Astrocyte (in vitro differentiated cells and primary cell): ENCODE data around the gene CHCHD4. TPM values are rescaled to one million over a fixed set of nuclear protein-coding genes. Genes with fewer than 3 reads are reported as not detected.

Experiments
- DNase-seq: peaks from one replicate; pipeline ENCODE4 v3.0.0-alpha.2; 2010; ENCODE audit warnings: low read depth
- FAIRE-seq: peaks from 2 replicates; lab custom pipeline; 2011; peaks lifted over from hg19 to GRCh38; lab: Jason Lieb, UNC
- H2AFZ ChIP-seq: 2 replicates; pipeline ENCODE4 v1.6.0; 2012; ENCODE audit warnings: low read depth, low read length, inconsistent platforms
- H3K27ac ChIP-seq: 2 replicates; pipeline ENCODE4 v1.5.1; 2011; ENCODE audit warnings: low read depth, low read length, inconsistent platforms
- H3K27me3 ChIP-seq: 2 replicates; pipeline ENCODE4 v1.6.0; 2011; ENCODE audit warnings: low read length, inconsistent platforms; ENCODE audit not compliant: insufficient read depth
- H3K36me3 ChIP-seq: 2 replicates; pipeline ENCODE4 v1.5.1; 2011; ENCODE audit warnings: low read length, inconsistent platforms; ENCODE audit not compliant: insufficient read depth
- H3K4me1 ChIP-seq: 2 replicates; pipeline ENCODE4 v1.5.1; 2011; ENCODE audit warnings: low read length, inconsistent platforms; ENCODE audit not compliant: insufficient read depth
- H3K4me2 ChIP-seq: 2 replicates; pipeline ENCODE4 v1.6.0; 2012; ENCODE audit warnings: low read length, inconsistent platforms
- H3K4me3 ChIP-seq: 2 replicates; pipeline ENCODE4 v1.5.1; 2011; ENCODE audit warnings: low read depth, mild to moderate bottlenecking, low read length, inconsistent platforms; ENCODE audit not compliant: insufficient read depth
- H3K79me2 ChIP-seq: 2 replicates; pipeline ENCODE4 v1.6.0; 2012; ENCODE audit warnings: mild to moderate bottlenecking, low read length, inconsistent platforms; ENCODE audit not compliant: insufficient read depth
- H3K9ac ChIP-seq: 2 replicates; pipeline ENCODE4 v1.6.0; 2012; ENCODE audit warnings: mild to moderate bottlenecking, low read length, inconsistent platforms
- H3K9me3 ChIP-seq: 2 replicates; pipeline ENCODE4 v1.5.1; 2012; ENCODE audit warnings: low read depth, mild to moderate bottlenecking, low read length, inconsistent platforms; ENCODE audit not compliant: insufficient read depth
- H4K20me1 ChIP-seq: 2 replicates; pipeline ENCODE4 v1.6.0; 2012; ENCODE audit warnings: low read length, inconsistent platforms; ENCODE audit not compliant: insufficient read depth
- H3K27ac Mint-ChIP-seq: one replicate; pipeline ENCODE4 v1.8.0; 2021; ENCODE audit warnings: mild to moderate bottlenecking, mixed read lengths; ENCODE audit not compliant: unreplicated experiment
- H3K27me3 Mint-ChIP-seq: one replicate; pipeline ENCODE4 v1.8.0; 2021; ENCODE audit warnings: low read depth, mixed read lengths; ENCODE audit not compliant: unreplicated experiment
- H3K36me3 Mint-ChIP-seq: one replicate; pipeline ENCODE4 v1.8.0; 2021; ENCODE audit warnings: low read depth, mixed read lengths; ENCODE audit not compliant: unreplicated experiment
- H3K4me1 Mint-ChIP-seq: one replicate; pipeline ENCODE4 v1.8.0; 2021; ENCODE audit warnings: low read depth, mixed read lengths; ENCODE audit not compliant: unreplicated experiment
- H3K4me3 Mint-ChIP-seq: one replicate; pipeline ENCODE4 v1.8.0; 2021; ENCODE audit warnings: mild to moderate bottlenecking, moderate library complexity, mixed read lengths; ENCODE audit not compliant: unreplicated experiment
- H3K9me3 Mint-ChIP-seq: one replicate; pipeline ENCODE4 v1.8.0; 2021; ENCODE audit warnings: mild to moderate bottlenecking, mixed read lengths; ENCODE audit not compliant: unreplicated experiment
- EZH2 ChIP-seq: IDR thresholded peaks from 2 replicates; pipeline ENCODE4 v1.6.1; 2012; ENCODE audit warnings: mild to moderate bottlenecking, low read length, inconsistent platforms; ENCODE audit not compliant: insufficient read depth
- total RNA-seq: library from RNA; stranded (reverse); gene quantifications from 2 replicates; pipeline ENCODE4 v1.2.1, GENCODE V29; 2021
- TF ChIP-seq, protein P1 (sequence below): IDR thresholded peaks from 2 replicates; pipeline ENCODE4 v1.5.1; 2011; ENCODE audit warnings: low read depth, mild to moderate bottlenecking, inconsistent platforms, low read length, moderate library complexity; ENCODE audit not compliant: insufficient read depth

The CHCHD4 gene
- total RNA-seq, 1 donor from 2014 or later = 10.3 TPM

DNA sequence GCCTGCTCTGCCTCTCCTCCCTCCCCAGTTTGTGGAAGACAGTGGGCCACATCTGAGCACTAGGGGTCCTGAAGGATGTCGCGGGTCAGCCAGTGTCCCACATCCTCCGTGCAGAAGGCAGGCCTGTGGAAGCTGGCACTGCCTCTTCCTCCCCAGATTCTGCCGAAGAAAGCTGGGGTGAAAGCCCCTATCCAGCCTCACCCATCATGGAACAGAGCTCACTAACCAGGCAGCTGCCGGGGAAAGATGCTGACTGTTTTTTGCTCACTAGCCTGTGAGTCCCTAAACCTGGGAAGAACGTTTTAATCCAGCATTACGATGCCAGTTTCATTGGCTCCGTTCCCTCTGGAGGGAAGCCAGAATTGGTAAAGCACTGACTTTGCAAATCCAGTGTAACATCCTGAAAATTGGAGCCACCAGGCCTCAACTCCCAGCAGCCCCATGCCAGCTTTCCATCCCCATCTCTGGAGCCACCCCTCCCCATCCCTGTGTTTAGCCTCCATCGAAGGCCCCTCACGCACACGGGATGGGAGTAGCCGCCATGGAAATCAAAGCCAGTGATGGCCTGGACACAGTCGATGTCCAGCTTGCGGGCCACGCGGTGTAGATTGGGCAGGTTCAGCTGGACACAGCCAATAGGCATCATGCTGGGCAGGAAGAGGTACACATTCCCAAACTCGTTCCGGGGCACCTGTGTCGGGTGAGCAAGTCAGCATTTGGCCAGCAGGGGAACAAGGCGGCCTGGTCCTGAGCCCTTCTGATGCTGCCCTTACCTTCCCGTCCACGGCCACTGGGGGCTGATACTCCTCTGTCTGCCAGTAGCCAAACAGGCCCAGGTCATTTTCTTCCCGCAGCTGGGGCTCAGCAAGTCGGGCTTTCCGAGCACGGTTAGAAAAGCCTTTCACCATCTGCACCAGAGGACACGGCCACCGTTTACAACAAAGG is 23.6 kb upstream of the CHCHD4 start:
- FAIRE-seq (no peak), DNase-seq (no peak)
- Histone ChIP-seq H3K9ac (no peak overlapping the region), H3K36me3 (peaks cover 13% of the 10 kb centered on the region), H3K4me1 (peaks cover 23% of the 10 kb centered on the region), H3K4me2 (no peak overlapping the region), H3K27ac (no peak overlapping the region), H3K4me3 (no peak overlapping the region), H3K9me3 (no peaks in the 10 kb centered on the region), H3K79me2 (no peaks in the 10 kb centered on the region), H2AFZ (no peak overlapping the region), H3K27me3 (no peaks in the 10 kb centered on the region), H4K20me1 (peaks cover 15% of the 10 kb centered on the region)
- Mint-ChIP-seq H3K4me1 (peaks cover 26% of the 10 kb centered on the region), H3K9me3 (no peaks in the 10 kb centered on the region), H3K27ac (no peak overlapping the region), H3K27me3 (no peaks in the 10 kb centered on the region), H3K36me3 (peaks cover 27% of the 10 kb centered on the region), H3K4me3 (no peak overlapping the region)
- no peak for TF ChIP-seq EZH2
- TF ChIP-seq, protein P1, sequence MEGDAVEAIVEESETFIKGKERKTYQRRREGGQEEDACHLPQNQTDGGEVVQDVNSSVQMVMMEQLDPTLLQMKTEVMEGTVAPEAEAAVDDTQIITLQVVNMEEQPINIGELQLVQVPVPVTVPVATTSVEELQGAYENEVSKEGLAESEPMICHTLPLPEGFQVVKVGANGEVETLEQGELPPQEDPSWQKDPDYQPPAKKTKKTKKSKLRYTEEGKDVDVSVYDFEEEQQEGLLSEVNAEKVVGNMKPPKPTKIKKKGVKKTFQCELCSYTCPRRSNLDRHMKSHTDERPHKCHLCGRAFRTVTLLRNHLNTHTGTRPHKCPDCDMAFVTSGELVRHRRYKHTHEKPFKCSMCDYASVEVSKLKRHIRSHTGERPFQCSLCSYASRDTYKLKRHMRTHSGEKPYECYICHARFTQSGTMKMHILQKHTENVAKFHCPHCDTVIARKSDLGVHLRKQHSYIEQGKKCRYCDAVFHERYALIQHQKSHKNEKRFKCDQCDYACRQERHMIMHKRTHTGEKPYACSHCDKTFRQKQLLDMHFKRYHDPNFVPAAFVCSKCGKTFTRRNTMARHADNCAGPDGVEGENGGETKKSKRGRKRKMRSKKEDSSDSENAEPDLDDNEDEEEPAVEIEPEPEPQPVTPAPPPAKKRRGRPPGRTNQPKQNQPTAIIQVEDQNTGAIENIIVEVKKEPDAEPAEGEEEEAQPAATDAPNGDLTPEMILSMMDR = no peak

DNA sequence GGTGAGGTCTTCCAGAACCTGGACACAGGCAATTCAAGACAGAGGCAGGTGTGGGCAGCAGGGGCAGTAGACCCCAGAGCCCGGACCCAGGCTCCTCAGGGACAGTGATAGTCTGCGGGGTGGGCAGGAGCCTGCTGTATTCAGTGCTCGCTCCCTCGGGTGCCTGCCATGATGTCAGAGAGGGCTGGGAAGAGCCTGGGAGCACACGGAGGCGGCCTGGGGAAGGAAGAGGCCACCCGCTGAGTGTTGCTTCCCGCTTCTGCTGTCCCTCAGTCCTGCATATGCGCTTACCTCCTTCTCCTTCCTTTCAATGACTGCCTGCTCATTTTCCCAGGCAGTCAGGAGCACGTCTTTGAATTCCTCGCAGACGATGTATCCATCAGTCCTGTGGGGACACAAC is 22.9 kb upstream of the CHCHD4 start:
- Histone ChIP-seq H4K20me1 (peaks cover 8% of the 10 kb centered on the region), H3K79me2 (no peaks in the 10 kb centered on the region), H3K9ac (no peak overlapping the region), H3K36me3 (peaks cover 13% of the 10 kb centered on the region), H3K4me3 (no peak overlapping the region), H3K4me2 (no peak overlapping the region), H3K27me3 (no peaks in the 10 kb centered on the region), H3K4me1 (peaks cover 30% of the 10 kb centered on the region), H3K9me3 (no peaks in the 10 kb centered on the region), H2AFZ (no peak overlapping the region), H3K27ac (no peak overlapping the region)
- FAIRE-seq (no peak), DNase-seq (no peak)
- Mint-ChIP-seq H3K27ac (no peak overlapping the region), H3K27me3 (no peaks in the 10 kb centered on the region), H3K36me3 (peaks cover 23% of the 10 kb centered on the region), H3K4me1 (peaks cover 33% of the 10 kb centered on the region), H3K4me3 (no peak overlapping the region), H3K9me3 (no peaks in the 10 kb centered on the region)
- TF ChIP-seq EZH2 = no peak

DNA sequence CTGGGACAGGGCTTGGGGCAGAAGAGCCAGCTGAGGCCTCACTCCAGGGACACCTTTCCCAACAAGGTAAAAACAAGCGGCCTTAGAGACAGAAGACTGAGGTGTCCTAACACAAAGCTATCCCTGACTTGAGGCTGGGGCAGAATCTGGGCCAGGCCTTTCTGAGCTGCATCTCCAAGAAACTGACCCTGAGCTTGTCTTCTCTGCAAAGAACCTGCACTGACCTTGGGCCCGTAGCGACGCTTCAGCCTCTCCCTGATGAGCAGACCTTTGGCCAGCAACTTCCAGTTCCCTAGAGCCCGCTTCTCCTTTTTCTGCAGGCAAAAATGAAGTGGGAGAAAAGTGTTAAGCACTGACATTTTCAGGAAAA is 22.4 kb upstream of the CHCHD4 start:
- TF ChIP-seq, protein P1 = no peak
- TF ChIP-seq EZH2 = no peak
- Histone ChIP-seq H3K4me1 (peaks cover 30% of the 10 kb centered on the region), H2AFZ (no peak overlapping the region), H3K36me3 (peaks cover 15% of the 10 kb centered on the region), H3K27ac (no peak overlapping the region), H3K9ac (no peak overlapping the region), H3K27me3 (no peaks in the 10 kb centered on the region), H4K20me1 (peaks cover 3% of the 10 kb centered on the region), H3K9me3 (no peaks in the 10 kb centered on the region), H3K4me2 (no peak overlapping the region), H3K79me2 (no peaks in the 10 kb centered on the region), H3K4me3 (no peak overlapping the region)
- H3K36me3 Mint-ChIP-seq = peaks cover 23% of the 10 kb centered on the region
- no peak for FAIRE-seq
- no peak for DNase-seq
- peak overlapping the region; percentile 24 for H3K27ac Mint-ChIP-seq
- peaks cover 38% of the 10 kb centered on the region for H3K4me1 Mint-ChIP-seq
- no peaks in the 10 kb centered on the region for H3K9me3 Mint-ChIP-seq
- H3K4me3 Mint-ChIP-seq = no peak overlapping the region
- H3K27me3 Mint-ChIP-seq = no peaks in the 10 kb centered on the region
